Stimulated activated CD8-positive, alpha-beta memory T cell treated with anti-CD3 and anti-CD28 coated beads, Interleukin-15, amount 100 ng/mL, for 1 hour (primary cell): ENCODE results near the gene HID1.

Source experiments
- DNase-seq: peaks from one replicate; pipeline ENCODE4 v3.0.0-alpha.2; 2020; ENCODE audit warnings: low read depth

Gene HID1

DNA sequence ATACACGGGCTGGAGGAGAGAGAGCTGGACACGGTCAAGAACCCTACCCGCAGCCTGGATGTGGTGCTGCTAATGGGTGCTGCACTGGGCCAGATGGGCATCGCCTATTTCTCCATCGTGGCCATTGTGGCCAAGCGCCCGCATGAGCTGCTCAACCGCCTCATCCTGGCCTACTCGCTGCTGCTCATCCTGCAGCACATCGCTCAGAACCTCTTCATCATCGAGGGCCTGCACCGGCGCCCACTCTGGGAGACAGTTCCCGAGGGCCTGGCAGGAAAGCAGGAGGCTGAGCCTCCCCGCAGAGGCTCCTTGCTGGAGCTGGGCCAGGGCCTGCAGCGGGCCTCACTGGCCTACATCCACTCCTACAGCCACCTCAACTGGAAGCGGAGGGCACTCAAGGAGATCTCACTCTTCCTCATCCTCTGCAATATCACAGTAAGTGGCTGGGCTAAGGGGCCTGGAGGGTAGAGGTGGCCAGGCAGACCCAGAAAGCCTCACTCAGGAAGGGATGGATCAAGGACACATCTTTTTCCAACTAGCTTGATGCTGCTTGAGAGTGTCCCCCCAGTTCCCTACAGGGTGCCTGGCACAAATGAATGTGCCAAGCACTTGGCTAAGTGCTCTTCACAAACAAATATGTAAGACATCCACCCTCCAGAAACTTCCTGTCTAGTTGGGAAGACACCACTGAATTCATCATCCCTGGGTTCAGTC lies 25.4 kb downstream of the HID1 start:
- DNase-seq, result no peak

DNA sequence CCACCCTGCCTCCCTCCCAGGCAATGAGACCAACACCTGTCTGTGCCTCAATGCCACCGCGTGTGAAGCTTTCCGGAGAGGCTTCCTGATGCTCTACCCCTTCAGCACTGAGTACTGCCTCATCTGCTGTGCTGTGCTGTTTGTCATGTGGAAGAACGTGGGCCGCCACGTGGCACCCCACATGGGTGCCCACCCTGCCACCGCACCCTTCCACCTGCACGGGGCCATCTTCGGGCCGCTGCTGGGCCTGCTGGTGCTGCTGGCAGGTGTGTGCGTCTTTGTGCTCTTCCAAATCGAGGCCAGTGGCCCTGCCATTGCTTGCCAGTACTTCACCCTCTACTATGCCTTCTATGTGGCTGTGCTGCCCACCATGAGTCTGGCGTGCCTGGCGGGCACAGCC lies 25.9 kb downstream of the HID1 start:
- no peak for DNase-seq

DNA sequence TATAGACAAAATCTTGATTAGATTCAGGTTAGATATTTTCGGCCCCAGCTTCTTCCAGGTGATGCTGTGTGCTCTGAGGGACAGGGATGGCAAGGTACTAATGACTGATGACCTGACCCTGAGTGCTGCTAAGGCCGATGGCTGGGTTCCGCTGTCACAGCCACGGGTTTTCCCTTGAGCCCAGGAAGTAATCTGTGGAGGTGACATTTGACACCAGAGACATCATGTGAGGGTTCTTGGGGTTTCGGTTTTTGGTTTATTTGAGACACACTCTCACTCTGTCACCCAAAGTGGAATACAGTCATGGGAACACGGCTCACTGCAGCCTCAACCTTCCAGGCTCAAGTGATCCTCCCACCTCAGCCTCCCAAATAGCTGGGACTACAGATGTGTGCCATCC lies 27.0 kb downstream of the HID1 start:
- no peak for DNase-seq

DNA sequence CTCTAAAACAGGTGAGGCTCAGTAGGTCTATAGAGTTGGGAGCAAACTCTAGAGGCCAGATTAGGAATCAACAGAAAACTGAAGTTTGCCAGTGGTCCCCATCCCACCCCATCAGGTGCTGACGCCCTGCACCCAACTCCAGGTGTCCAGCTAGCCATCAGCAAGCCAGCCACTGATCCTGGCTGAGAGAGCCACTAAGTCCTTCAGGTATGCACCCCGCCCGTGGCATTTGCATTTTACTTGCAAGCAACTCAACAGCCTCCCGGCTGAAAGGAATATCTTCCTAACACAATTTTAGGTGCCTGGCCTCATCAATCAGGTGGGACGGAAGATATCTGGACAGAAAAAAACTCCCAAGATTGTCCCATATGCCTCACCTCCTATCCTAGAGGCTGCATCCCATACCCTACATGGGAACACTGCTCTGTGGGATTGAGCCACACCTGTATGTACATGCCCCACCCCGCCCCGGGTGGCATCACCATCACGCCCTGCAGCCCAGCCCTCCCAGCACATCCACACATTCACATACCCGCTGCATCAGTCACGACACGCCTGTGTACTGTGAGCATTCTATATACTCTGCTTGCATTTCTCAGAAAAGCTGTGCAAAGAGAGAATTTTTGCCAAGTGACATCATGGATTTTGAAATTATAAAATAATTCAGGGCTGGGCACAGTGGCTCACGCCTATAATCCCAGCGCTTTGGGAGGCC lies 28.6 kb downstream of the HID1 start:
- DNase-seq, result no peak

DNA sequence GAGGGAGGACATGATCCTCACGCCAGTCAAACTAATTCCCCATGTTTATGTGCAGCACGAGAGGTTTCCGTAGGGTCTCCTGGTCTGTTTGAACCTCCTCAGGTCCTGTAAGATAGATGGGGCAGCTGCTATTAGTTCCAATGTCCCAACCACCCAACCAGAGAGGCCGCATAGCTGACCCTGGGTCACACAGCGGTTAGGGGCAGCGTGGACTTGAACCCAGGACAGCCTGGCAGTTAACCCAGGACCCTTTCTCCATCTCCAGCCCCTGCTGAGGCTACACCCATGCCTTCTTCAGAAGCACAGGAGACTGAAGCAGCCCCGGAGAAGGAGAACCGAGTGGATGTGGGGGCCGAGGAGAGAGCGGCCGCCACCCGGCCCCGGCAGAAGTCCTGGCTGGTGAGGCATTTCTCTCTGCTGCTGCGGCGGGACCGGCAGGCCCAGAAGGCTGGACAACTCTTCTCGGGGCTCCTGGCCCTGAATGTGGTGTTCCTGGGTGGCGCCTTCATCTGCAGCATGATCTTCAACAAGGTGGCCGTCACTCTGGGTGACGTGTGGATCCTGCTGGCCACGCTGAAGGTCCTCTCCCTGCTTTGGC lies 31.3 kb downstream of the HID1 start:
- DNase-seq, result no peak

DNA sequence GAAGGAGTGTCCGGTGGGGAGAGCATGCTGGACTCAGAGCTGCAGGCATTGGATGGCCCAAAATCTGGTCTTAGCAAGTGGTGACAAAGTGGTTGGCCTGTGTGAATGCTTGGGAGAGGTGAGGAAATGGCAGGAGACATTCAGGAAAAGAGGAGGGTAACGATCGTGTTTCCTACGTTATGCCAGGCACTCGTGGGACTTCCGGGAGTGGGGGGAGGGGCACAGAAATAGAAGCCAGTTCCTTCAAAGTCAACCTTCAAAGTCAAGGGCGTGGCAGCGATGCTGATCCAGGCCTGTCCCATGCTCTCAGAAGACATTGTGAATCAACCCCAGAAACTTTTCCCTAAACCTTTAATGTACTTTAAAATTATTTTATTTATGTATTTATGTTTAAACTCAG lies 33.0 kb downstream of the HID1 start:
- DNase-seq, result no peak

DNA sequence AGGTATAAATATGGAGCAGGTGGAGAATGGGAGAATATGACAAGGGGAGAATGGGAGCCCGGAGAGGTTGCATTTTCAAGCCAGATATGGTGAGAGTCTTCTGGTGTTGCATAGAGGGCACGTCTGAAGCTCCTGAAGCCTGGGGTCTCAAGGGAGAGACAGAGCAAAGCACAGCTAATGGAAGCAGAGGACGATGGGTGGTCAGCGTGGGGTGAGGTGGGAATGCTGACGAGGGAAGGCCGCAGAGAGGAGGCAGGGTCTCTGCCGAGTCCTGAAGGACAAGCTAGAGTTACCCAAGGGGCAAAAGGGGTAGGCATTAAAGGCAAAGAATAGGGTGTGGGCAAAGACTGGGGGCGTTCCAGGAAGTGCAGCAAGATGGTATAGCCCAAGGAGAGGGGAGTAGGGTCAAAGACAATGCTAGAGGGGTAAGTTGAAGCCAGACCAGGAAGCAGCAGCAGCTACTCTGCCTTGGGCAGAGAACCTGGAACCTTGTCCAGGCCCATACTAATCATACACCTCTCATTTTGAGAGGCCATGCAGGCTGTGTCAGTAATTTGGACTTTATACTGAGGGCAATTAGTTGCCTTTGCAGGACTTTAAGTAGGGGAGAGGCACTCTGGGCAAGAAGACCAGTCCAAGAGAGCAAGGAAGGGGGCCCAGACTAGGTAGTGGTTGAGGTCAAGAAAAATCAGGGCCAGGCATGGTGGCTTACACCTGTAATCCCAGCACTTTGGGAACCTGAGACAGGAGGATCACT lies 34.2 kb downstream of the HID1 start:
- DNase-seq, result no peak

DNA sequence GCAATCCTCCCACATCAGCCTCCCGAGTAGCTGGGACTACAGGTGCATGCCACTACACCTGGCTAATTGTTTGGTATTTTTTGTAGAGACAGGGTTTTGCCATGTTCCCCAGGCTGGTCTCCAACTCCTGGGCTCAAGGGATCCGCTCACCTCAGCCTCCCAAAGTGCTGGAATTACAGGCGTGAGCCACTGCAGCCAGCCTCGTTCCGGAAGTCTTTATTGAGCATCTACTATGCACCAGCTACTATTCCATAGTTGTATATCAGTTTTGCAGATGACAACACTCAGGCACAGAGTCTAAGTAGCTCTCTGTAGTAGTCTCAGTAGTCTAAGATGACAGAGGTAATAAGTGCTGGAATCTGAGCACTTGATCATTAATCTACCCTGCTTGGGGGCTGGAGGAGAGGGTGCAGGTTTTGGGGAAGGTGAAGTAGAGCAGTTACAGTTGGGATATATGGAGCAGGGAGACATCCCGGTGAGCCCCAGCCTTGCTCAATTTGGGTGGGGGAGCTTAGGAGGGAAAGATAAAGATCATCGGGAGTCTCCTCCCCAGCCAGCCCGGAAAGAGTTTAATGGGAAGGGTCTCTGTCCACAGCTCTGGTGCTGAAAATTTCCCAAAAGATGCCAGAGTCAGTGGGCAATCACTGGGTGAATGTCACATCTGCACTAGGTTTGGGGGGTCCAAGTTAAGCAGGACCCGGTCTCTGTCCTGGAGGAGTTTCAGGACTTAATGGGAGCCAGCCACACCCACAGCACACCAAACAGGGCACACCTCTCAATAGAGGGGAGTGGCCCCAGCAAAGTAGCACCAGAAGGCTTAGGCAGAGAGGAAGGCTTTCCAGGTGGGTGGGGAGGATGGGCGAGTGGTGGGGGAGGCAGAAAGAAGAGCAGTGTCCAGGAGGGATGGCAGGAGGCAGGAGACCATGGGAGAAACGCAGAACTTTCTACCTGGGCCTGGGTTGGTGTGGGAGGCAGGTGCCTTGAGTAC lies 35.2 kb downstream of the HID1 start:
- DNase-seq, result no peak

DNA sequence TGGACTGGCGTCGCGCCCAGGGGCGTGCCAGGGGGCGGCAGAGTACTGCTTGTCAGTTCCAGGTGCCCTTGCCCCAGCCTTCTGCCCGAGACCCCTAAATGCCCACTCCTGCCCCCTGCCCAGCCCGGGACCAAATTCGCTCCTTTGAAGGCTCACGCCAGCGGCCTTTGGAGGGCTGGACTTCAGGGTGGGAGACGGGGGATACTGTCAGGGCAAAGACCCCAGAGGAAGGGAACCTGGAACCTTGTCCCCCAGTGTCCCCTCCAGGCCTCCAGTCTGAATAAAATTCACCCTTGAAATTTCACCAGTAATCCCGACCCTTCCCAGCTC lies 36.1 kb downstream of the HID1 start:
- DNase-seq, result no peak

DNA sequence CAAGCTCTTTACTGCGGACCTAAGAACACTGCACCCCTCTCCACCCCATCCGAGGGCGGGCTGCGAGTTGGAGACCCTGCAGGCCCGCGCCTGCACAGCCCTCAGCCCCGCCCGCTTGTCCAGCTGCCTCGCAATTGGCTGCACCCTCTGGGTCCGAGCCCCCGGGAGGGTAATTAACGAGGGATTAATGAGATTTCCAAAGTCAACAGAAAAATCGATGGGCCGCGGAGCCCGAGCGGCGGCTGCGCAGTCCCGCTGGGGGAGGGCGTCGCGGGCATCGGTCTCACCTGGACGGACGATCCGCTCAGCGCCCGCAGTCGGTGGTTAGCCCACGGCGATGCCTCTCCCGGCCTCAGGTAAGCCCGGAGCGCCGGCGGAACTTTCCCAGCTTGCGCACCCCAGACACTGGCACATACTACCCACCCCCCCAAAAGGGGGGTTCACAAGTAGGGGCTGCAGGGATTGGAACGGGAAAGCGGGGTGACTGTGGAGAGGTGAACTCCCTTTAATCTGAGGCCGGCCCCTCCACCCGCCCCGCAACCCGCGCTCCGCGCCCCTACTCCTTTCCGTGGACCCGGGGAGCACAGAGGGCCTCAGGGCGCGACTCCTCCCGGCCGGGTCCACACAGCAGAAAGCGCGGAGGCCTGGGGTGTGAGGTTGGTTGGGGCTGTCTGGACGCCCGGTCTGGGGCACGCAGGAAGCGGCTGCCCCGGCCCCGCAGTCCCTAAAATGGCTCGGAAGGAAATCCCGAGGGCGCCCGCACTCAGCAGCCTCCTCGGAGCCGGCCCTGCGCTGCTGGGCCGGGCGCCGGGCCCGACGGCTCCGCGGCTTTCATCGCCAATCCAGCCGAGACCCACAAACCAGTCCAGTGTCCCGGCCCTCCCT lies 36.7 kb downstream of the HID1 start, which contains the start of gene OTOP3:
Gene OTOP3 (plus strand): TSS at position 314 of the 885 bp plus-strand sequence. CDS start 24 bp downstream, at position 338.
- DNase-seq, result no peak

DNA sequence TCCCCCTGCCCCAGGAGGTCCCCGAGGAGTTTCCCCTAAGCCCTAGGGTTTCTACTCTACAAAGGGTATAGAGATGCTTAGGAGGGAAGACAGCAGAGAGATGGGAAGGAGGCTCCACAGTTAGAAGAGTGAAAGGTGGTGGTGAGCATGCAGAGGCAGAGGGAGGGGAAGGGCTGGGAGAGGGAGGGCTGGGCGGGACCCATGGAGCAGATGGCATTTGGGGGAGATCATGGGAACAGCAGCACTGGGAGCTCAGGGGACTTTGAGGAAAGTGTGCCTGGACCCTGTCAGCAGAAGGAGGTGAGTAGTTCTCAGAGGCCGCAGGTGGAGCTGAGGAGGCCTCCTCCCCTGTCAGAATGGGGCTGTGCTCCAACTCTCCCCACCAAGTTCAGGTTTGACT lies 37.5 kb downstream of the HID1 start:
- no peak for DNase-seq

DNA sequence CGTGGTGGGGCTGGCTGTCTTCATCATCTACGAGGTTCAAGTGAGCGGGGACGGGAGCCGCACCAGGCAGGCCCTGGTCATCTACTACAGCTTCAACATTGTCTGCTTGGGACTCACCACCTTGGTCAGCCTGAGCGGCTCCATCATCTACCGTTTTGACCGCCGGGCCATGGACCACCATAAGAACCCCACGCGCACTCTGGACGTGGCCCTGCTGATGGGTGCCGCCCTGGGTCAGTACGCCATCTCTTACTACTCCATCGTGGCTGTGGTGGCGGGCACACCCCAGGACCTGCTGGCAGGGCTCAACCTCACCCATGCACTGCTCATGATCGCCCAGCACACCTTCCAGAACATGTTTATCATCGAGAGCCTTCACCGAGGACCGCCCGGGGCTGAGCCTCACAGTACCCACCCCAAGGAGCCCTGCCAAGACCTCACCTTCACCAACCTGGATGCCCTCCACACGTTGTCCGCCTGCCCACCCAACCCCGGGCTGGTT lies 42.0 kb downstream of the HID1 start:
- no peak for DNase-seq

DNA sequence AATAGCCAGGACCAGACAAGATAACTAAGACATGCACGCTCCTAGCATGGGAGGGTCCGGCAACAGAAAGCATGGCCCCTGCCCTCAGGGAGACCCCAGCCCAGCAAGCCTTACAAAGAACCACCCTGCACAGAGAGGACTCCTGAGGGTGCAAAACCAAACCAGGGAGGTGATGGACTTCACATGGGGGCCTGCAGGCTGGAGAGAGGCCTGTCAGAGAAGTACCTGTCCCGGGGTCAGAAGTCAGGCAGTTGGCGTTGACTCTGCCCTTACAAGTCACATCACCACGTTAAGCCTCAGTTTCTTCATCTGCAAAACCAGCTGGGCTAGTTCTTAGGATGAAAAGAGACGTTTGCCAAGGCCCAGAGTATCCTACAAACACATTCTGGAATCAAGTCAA lies 43.8 kb downstream of the HID1 start:
- no peak for DNase-seq

DNA sequence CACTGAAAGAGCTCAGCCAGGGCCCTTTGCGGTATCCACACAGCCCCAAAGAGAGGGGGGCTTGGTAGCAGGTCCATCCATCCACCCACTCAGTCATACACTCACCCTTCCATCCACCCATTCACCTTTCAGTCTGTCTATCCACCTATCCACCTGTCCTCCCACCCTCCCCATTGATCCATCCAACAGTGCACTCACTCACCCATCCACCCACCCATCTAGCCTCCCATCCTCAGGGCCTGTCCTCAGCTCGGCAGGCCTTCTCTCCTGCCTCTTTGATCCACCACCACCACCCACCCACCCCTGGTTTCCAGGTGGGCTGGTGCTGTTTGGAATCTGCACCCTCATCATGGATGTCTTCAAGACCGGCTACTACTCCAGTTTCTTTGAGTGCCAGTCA lies 47.3 kb downstream of the HID1 start:
- no peak for DNase-seq

DNA sequence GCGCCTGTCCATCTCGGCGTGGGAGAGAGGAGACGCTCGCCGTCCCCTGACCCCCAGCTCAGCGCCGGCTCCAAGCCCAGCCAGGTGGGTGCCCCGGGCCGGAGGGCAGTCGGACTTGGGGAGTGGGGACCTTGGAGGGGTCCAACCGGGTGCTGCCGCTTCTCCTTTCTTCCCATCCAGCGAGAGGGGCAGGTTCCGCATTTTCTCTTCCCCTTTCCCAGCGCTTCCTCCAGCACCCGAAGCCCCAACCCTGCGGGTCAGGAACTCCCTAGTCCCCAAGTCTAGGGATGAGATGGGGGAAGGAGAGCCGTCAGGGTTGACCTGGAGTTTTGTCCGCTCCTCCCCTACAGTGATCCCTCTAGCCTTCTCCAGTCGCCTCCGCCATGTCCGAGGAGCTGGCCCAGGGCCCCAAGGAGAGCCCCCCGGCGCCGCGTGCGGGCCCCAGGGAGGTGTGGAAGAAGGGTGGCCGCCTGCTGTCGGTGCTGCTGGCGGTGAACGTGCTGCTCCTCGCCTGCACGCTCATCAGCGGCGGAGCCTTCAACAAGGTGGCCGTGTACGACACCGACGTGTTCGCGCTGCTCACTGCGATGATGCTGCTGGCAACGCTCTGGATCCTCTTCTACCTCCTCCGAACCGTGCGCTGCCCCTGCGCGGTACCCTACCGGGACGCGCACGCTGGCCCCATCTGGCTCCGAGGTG lies 48.2 kb downstream of the HID1 start, which contains the start of gene OTOP2:
Gene OTOP2 (plus strand): TSS at position 24 of the 699 bp plus-strand sequence. CDS start 360 bp downstream, at position 384.
- no peak for DNase-seq

DNA sequence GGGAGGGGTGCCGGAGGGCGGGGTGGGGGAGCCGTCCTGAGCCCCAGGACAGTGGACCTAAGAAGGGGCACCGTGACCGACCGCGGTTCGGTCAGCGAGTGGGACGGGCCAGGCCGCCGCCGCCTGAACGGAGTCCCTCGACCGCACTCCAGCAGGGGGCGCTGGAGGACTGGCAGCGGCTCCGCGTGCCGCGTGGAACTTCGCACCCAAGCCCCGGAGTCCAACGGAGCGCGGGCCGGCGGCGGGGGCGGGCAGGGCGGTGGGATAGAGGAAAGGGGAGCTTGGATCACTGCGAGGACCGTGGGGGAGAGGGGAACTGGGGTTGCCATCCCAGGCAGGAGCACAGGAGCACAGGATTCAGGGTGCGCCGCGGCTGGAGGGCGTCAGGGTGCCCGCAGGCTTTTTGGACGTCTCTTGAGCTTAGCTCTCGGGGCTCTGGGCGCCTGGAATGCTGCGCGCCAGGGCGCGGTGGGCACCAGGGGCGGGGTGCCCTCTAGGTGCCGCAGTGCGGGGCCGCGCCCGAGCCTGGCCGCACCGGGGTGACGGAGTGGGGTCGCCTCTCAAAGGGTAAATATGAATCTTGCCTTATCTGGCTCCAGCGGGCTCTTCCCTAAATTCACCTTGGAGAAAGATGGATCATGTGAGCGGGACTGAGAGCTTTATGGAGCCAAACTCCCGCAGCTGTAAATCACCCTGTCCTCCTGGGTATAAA lies 48.9 kb downstream of the HID1 start:
- peak; percentile 36 for DNase-seq

DNA sequence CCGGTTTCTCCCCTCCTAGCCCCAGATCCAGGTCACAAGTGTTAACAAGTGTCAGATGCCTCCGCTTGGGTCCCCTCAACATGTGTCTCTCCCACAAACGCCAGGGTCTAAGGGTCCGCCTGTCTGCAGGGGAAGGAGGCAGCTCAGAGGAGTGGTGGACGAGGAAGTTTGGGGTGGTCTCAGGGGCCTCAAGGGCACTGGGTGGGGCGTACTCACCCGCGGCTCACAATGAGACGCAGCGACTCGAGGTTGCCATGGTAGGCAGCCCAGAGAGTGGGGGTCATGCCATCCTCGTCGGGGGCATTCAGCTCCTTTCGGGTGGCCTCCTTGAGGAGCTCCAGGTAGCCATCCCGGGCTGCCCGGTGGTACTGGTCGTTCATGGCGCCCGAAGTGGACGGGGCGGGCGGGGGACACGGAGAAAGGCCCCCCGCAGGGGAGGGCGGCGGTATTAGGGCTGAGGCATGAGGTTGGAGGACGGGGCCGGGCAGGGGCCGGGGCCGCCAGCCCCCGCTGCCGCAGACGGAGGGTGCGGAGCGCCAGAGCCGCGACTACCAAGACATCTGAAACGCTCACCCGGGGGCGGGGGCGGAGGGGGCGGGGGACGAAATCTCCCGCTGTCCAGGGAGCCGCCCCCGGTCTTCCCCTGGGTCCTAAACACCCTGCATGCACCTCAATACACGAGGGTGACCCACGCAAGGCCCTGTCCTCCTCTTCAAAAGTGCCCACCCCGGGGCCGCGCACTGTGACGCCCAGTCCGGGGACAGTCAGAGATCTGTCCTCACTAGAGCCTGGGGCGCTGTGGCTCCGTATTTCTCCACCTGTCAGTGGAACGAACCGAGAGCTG lies 49.6 kb downstream of the HID1 start, which contains the start of gene USH1G:
Gene USH1G (minus strand): TSS at position 562 of the 844 bp plus-strand sequence. CDS start 182 bp downstream, at position 380.
- peak; percentile 4 for DNase-seq

DNA sequence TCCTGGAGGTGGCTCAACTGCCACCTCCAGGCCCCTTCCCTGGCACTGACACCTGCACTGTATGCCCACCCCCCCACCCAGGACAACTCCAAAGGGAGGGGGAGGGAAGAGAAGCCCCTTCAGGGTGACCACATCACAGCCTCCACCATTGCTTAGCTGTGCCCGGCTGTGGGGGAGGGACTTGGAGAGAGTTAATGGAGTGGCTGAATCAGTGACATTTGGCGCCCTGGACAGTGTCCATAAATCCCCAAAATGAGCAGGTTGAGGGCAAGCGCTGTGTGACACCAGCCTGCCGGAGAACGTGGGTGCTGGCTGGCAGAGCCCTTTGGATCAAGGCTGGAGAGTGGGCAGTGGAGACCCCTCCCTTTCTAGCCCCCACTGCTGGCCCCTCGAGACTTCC lies 50.4 kb downstream of the HID1 start:
- DNase-seq, result no peak
